ENCODE data around the gene KBTBD4. TPM values are rescaled to one million over a fixed set of nuclear protein-coding genes. Genes with fewer than 3 reads are reported as not detected.

Gene KBTBD4
- total RNA-seq, 1 donor from 2014 or later: 20.4 TPM

DNA sequence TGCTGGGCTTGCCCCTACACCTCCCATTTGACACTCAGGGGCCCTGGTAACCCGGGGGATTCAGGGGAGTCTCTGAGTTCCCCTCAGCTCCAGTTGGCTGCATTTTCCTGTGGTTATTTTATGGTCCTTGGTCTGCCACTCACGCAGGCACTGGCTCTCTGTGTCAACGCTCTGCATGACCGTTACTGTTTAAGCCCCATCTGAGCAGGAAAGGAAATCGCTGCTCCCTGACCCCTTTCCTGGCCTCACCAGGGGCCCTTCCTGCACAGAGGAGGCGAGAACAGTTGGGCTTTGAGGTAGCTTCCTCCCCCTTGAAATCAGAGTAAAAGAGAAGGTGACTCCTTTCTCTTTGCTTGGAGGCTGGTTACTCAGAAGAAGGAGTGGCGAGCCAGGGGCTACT is 13.0 kb upstream of the KBTBD4 start:
- DNase-seq (no peak), ATAC-seq (ENCODE audit: low read depth) (no peak)
- Mint-ChIP-seq H3K4me3 (no peak overlapping the region), H3K27ac (no peak overlapping the region), H3K9me3 (no peaks in the 10 kb centered on the region), H3K36me3 (ENCODE audit: low read depth) (no peaks in the 10 kb centered on the region), H3K4me1 (peaks cover 17% of the 10 kb centered on the region), H3K27me3 (peaks cover 32% of the 10 kb centered on the region)
- TF ChIP-seq, protein P1, sequence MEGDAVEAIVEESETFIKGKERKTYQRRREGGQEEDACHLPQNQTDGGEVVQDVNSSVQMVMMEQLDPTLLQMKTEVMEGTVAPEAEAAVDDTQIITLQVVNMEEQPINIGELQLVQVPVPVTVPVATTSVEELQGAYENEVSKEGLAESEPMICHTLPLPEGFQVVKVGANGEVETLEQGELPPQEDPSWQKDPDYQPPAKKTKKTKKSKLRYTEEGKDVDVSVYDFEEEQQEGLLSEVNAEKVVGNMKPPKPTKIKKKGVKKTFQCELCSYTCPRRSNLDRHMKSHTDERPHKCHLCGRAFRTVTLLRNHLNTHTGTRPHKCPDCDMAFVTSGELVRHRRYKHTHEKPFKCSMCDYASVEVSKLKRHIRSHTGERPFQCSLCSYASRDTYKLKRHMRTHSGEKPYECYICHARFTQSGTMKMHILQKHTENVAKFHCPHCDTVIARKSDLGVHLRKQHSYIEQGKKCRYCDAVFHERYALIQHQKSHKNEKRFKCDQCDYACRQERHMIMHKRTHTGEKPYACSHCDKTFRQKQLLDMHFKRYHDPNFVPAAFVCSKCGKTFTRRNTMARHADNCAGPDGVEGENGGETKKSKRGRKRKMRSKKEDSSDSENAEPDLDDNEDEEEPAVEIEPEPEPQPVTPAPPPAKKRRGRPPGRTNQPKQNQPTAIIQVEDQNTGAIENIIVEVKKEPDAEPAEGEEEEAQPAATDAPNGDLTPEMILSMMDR (IDR thresholded peaks at IDR 0.05): no peak
- intact Hi-C loops (cut with micrococcal nuclease): no loop called here
- ChIA-PET POLR2A (interaction anchor here (0.6 kb wide), 1 partner anchor 968 kb away, joined by 3 read pairs; no protein-coding TSS in a partner anchor), CTCF (no interaction called here)

DNA sequence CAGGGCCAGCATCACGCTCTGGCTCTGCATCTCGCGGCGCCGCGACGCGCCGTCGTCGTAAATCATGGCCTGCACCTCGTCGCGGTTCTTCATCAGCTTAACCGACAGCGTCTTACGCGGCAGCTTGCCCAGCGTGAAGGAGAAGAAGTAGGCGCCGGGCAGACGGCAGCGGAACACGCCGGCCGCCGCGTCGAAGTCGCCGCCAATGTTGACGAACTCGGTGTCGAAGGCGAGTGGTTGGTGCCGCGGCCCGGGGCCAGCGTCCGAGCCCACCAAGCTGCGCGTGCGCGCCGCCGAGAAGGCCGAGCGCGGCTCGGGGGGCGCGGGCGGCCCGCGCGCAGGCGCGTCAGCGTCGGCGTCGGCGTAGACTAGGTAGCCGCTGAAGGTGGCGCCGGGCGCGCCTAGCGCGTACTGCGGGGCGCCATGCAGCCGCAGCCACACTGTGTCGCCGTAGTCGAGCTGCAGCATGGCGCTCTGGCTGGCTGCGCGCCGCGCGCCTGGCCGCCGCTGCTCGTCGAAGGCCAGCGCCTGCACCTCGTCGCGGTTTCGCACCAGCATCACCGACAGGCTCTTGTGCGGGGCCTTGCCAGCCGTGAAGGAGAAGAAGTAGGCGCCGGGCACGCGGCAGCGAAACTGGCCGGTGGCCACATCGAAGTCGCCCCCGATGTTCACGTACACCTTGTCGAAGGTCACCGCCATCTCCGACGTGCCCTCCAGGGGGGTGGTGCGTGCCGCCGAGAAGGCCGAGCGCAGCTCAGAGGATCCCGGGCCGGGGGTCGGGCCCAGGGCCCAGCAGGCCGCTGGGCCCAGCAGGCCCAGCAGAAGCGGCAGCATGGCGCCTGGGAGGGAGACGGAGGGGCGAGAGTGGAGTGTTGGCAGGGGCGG is 11.4 kb upstream of the KBTBD4 start:
- ATAC-seq (ENCODE audit: low read depth) (no peak), DNase-seq (no peak)
- Mint-ChIP-seq H3K9me3 (no peaks in the 10 kb centered on the region), H3K27me3 (peaks cover 24% of the 10 kb centered on the region), H3K27ac (no peak overlapping the region), H3K4me3 (no peak overlapping the region), H3K4me1 (peaks cover 17% of the 10 kb centered on the region), H3K36me3 (ENCODE audit: low read depth) (no peaks in the 10 kb centered on the region)
- ChIA-PET POLR2A (no interaction called here), CTCF (no interaction called here)
- TF ChIP-seq, protein P1 (IDR thresholded peaks at IDR 0.05): no peak
- intact Hi-C loops (cut with micrococcal nuclease): no loop called here

DNA sequence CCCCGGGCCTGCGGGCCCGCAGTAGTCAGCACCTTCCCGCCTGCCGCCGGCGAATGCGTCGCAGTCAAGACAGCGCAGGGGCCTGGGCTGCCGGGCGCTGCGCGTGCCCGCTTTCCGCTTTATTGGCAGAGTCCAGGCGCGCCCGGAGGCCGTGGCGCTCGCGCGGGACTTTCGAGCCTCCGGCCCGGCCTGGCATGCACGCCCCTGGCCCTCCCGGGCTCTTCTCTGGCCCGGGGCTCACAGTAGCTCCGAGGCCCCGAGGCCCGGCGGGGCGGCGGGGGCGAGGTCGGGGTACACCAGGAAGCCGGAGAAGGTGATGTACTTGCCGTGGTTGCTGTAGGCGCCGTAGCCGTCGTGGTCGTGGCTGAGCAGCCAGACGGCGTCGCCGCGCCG is 10.8 kb upstream of the KBTBD4 start:
- peaks cover 19% of the 10 kb centered on the region for H3K27me3 Mint-ChIP-seq
- CTCF ChIA-PET: no interaction called here
- DNase-seq: no peak

DNA sequence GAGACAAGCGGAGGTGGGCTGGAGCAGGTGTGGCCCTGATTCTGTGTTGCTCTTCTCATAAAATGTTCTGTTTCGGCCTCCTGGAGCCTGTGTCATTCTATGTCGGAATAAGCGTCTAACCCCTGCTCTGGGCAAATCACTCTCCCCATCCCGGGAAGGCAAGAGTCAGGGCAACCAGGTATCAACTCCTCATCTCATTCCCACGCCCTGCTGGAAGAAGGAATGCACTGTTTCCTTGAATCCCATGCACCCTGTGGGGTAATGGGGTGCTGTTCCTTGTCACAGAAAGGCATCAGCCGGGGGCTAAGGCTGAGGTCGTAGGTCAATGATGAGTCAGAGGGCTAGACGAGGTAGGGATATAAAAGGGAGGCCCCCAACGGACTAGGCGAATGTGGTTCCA is 10.3 kb upstream of the KBTBD4 start:
- TF ChIP-seq, protein P1 (IDR thresholded peaks at IDR 0.05): no peak
- peaks cover 15% of the 10 kb centered on the region for H3K4me1 Mint-ChIP-seq
- H3K27me3 Mint-ChIP-seq: peaks cover 16% of the 10 kb centered on the region
- H3K27ac Mint-ChIP-seq: no peak overlapping the region
- ChIA-PET CTCF (no interaction called here), POLR2A (no interaction called here)
- DNase-seq (no peak), ATAC-seq (ENCODE audit: low read depth) (no peak)
- H3K9me3 Mint-ChIP-seq: no peaks in the 10 kb centered on the region
- H3K36me3 Mint-ChIP-seq (ENCODE audit: low read depth): peaks cover 11% of the 10 kb centered on the region
- no peak overlapping the region for H3K4me3 Mint-ChIP-seq
- intact Hi-C loops (cut with micrococcal nuclease): no loop called here

More for the DNA sequence above, 10.8 kb upstream of the KBTBD4 start:
- Mint-ChIP-seq H3K4me3 (no peak overlapping the region), H3K27ac (no peak overlapping the region), H3K4me1 (peaks cover 17% of the 10 kb centered on the region), H3K36me3 (ENCODE audit: low read depth) (peaks cover 6% of the 10 kb centered on the region), H3K9me3 (no peaks in the 10 kb centered on the region)
- TF ChIP-seq, protein P1 (IDR thresholded peaks at IDR 0.05): no peak
- POLR2A ChIA-PET: no interaction called here
- intact Hi-C loops (cut with micrococcal nuclease): no loop called here
- ATAC-seq (ENCODE audit: low read depth): no peak

DNA sequence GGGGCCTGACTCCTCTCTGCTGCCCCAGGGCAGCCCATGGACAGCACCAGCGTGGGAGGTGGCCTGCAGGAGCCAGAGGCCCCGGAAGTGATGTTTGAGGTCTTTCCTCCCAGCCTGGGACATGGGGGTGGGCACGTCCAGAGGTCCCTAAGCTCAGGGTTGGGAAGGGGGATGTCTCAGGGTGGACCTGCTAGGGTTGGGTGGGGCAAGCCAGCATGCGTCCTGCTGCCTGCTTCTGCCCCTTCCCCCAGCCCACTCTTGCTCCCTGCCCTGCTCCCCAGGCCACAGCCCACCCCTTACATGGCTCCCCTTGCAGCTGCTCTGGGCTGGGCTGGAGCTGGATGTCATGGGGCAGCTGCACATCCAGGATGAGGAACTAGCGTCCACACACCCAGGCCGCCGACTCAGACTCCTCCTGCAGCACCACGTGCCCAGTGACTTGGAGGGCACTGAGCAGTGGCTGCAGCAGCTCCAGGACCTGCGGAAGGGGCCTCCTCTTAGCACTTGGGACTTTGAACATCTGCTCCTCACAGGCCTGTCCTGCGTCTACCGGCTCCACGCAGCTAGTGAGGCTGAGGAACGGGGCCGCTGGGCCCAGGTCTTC is 9.1 kb upstream of the KBTBD4 start:
- Mint-ChIP-seq H3K36me3 (ENCODE audit: low read depth) (peaks cover 24% of the 10 kb centered on the region), H3K9me3 (no peaks in the 10 kb centered on the region), H3K27me3 (peaks cover 6% of the 10 kb centered on the region), H3K4me1 (peaks cover 6% of the 10 kb centered on the region), H3K27ac (no peak overlapping the region), H3K4me3 (no peak overlapping the region)
- DNase-seq: no peak
- intact Hi-C loops (cut with micrococcal nuclease): no loop called here
- TF ChIP-seq, protein P1 (IDR thresholded peaks at IDR 0.05): no peak
- ChIA-PET CTCF (no interaction called here), POLR2A (no interaction called here)
- ATAC-seq (ENCODE audit: low read depth): no peak
